Liver (tissue), 9 donors: ENCODE results near the gene TERT. TPM values are rescaled to one million over a fixed set of nuclear protein-coding genes. Genes with fewer than 3 reads are reported as not detected.

Experiments
- DNase-seq: peaks from one replicate; pipeline ENCODE4 v3.0.0-alpha.2; 2017; ENCODE audit warnings: low spot score
- H3K27ac ChIP-seq, 2 donors: one replicate each; pipeline ENCODE4 v1.7.0; 2013; ENCODE audit warnings: inconsistent platforms in 2 of 2, low read length in 2 of 2, control low read depth in 1 of 2, low read depth in 1 of 2, mild to moderate bottlenecking in 1 of 2
- H3K27me3 ChIP-seq, 4 donors: one replicate each; pipeline versions ENCODE4 v1.6.1 to v1.7.0; 2013; ENCODE audit warnings: low read length in 3 of 4, inconsistent platforms in 1 of 4, mild to moderate bottlenecking in 1 of 4, moderate library complexity in 1 of 4; ENCODE audit not compliant: control insufficient read depth in 4 of 4, insufficient read depth in 4 of 4
- H3K36me3 ChIP-seq, 4 donors: one replicate each; pipeline versions ENCODE4 v1.6.1 to v1.7.0; 2013; ENCODE audit warnings: low read length in 3 of 4, mild to moderate bottlenecking in 3 of 4, low read depth in 1 of 4, moderate library complexity in 1 of 4; ENCODE audit not compliant: control insufficient read depth in 4 of 4, insufficient read depth in 3 of 4
- H3K4me1 ChIP-seq, 4 donors: one replicate each; pipeline versions ENCODE4 v1.6.1 to v1.7.0; 2013; ENCODE audit warnings: low read length in 3 of 4, mild to moderate bottlenecking in 3 of 4, moderate library complexity in 1 of 4; ENCODE audit not compliant: control insufficient read depth in 4 of 4, insufficient read depth in 4 of 4
- H3K4me3 ChIP-seq, 3 donors: one replicate each; pipeline versions ENCODE4 v1.6.1 to v1.7.0; 2013; ENCODE audit warnings: low read length in 3 of 3, control low read depth in 1 of 3, low read depth in 1 of 3, mild to moderate bottlenecking in 1 of 3
- H3K9ac ChIP-seq, 2 donors: one replicate each; pipeline ENCODE4 v1.7.0; 2013; ENCODE audit warnings: low read length in 2 of 2, mild to moderate bottlenecking in 2 of 2, moderate library complexity in 2 of 2, control low read depth in 1 of 2, low read depth in 1 of 2
- H3K9me3 ChIP-seq, 4 donors: one replicate each; pipeline versions ENCODE4 v1.6.1 to v1.7.0; 2013; ENCODE audit warnings: low read length in 3 of 4; ENCODE audit not compliant: control insufficient read depth in 4 of 4
- EGR1 ChIP-seq, 2 donors: IDR thresholded peaks; 2 replicates each; pipeline ENCODE4 v1.6.1; 2016 to 2018; ENCODE audit warnings: antibody characterized with exemption in 2 of 2, low read depth in 2 of 2
- FOXA1 ChIP-seq: IDR thresholded peaks from 2 replicates; pipeline ENCODE4 v1.6.1; 2016; ENCODE audit warnings: antibody characterized with exemption
- FOXA2 ChIP-seq: IDR thresholded peaks from 2 replicates; pipeline ENCODE4 v1.6.1; 2016; ENCODE audit warnings: antibody characterized with exemption
- GABPA ChIP-seq, 2 donors: IDR thresholded peaks in 1 of 2; conservative IDR thresholded peaks in 1 of 2; 2 replicates each; pipeline ENCODE4 v1.6.1; 2016; ENCODE audit warnings: antibody characterized with exemption in 2 of 2, mild to moderate bottlenecking in 1 of 2, moderate library complexity in 1 of 2
- HNF4A ChIP-seq, 2 donors: conservative IDR thresholded peaks; 2 replicates each; pipeline ENCODE4 v1.6.1; 2016; ENCODE audit warnings: antibody characterized with exemption in 2 of 2, mild to moderate bottlenecking in 2 of 2
- HNF4G ChIP-seq: IDR thresholded peaks from 2 replicates; pipeline ENCODE4 v1.6.1; 2016; ENCODE audit warnings: antibody characterized with exemption
- JUND ChIP-seq, 2 donors: IDR thresholded peaks; 2 replicates each; pipeline ENCODE4 v1.6.1; 2016; ENCODE audit warnings: antibody characterized with exemption in 2 of 2
- NR2F2 ChIP-seq: IDR thresholded peaks from 2 replicates; pipeline ENCODE4 v1.6.1; 2016; ENCODE audit warnings: antibody characterized with exemption
- RAD21 ChIP-seq, 2 donors: IDR thresholded peaks; 2 replicates each; pipeline ENCODE4 v1.6.1; 2016; ENCODE audit warnings: antibody characterized with exemption in 2 of 2, mild to moderate bottlenecking in 2 of 2
- RXRA ChIP-seq, 2 donors: IDR thresholded peaks; 2 replicates each; pipeline ENCODE4 v1.6.1; 2017 to 2018; ENCODE audit warnings: antibody characterized with exemption in 2 of 2, mild to moderate bottlenecking in 1 of 2
- SP1 ChIP-seq: IDR thresholded peaks from 2 replicates; pipeline ENCODE4 v1.6.1; 2018; ENCODE audit warnings: antibody characterized with exemption, mild to moderate bottlenecking
- TAF1 ChIP-seq: conservative IDR thresholded peaks from 2 replicates; pipeline ENCODE4 v1.6.1; 2016; ENCODE audit warnings: antibody characterized with exemption, mild to moderate bottlenecking
- YY1 ChIP-seq: IDR thresholded peaks from 2 replicates; pipeline ENCODE4 v1.6.1; 2016; ENCODE audit warnings: antibody characterized with exemption, mild to moderate bottlenecking
- WGBS: extraction: QIAGEN DNeasy Blood & Tissue Kit; methylation state at CpG from one replicate; pipeline ENCODE4 v1.1.7; 2013; 5-methylcytosine and 5-hydroxymethylcytosine counted together
- polyA plus RNA-seq, 2 donors: library from polyadenylated mRNA; stranded (reverse) in 1 of 2; unstranded in 1 of 2; fragments of 200-250 nt in 1 of 2; fragments of >200 nt in 1 of 2; fragmentation: Nextera tagmentation in 1 of 2; extraction: Ambion mirVana in 1 of 2; gene quantifications; one replicate each; pipeline versions ENCODE4 v1.2.1 to v1.2.3, GENCODE V29; 2013 to 2015
- total RNA-seq, 2 donors: library from RNA; depleted of rRNA; stranded (reverse); fragments of >200 nt; gene quantifications; one replicate each; pipeline ENCODE4 v1.2.3, GENCODE V29; 2014
- TF ChIP-seq, protein P1 (sequence below): IDR thresholded peaks from 2 replicates; pipeline ENCODE4 v1.6.1; 2016; ENCODE audit warnings: antibody characterized with exemption, mild to moderate bottlenecking
- TF ChIP-seq, protein P2 (sequence below): IDR thresholded peaks from 2 replicates; pipeline ENCODE4 v1.6.1; 2016; ENCODE audit warnings: antibody characterized with exemption
- TF ChIP-seq, protein P3 (sequence below): IDR thresholded peaks from 2 replicates; pipeline ENCODE4 v1.6.1; 2016; ENCODE audit warnings: antibody characterized with exemption
- TF ChIP-seq, protein P4 (sequence below): fragments of 150-350 bp; IDR thresholded peaks from 2 replicates; pipeline ENCODE4 v1.5.1; 2017; ENCODE audit warnings: improper control_type of control experiment, low read depth, low read length; ENCODE audit not compliant: missing input control
- TF ChIP-seq, protein P5 (sequence below): IDR thresholded peaks from 2 replicates; pipeline ENCODE4 v1.6.1; 2016; ENCODE audit warnings: antibody characterized with exemption
- donor health status: healthy.
- donor health status: healthy.
- donor health status: healthy.
- donor health status: healthy.
- donor health status: healthy.

Gene TERT
- total and polyA plus RNA-seq, 4 donors, result 0.14 TPM; not detected in 3

DNA sequence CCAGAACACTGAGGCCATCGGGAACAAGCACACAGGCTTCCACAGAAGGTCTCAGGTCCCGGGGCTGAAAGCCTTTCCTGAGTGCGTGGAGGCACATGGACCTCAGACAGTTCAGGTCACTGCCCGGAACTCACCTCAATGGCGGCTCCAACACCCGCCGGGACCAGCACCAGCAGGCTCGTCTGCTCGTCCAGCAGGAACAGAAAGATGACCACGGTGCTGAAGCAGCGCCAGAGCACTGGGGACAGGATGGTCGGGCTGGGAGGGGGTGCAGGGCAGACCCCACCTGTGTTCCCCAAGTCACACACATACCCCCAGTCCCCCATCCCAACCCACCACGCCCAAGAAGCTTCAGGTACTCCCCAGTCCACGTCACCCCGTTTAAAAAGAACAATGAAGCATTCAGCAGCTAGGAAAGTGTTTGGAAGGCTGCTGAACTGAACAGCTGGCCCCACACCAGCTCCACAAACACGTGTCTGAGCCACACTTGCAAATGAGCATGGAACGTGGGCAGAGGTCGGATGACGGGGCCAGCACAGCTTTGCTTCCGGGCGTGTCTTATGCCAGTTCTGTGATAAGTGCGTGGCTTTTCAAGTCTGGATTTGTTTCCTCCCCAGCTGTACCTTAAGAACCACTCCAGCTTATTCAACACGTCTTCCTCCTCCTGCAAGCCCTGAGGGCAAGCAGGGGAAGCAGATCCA, 35.4 kb upstream of the TERT start:
- no peak for DNase-seq
- H3K27ac ChIP-seq, result peak overlapping the region in 1 of 2 donors; percentile 37
- peaks cover 19 to 45% (median 27%) of the 10 kb centered on the region in 4 donors for H3K36me3 ChIP-seq
- no peaks in the 10 kb centered on the region for H3K9me3 ChIP-seq
- H3K27me3 ChIP-seq, result no peaks in the 10 kb centered on the region
- TF ChIP-seq, protein P1, sequence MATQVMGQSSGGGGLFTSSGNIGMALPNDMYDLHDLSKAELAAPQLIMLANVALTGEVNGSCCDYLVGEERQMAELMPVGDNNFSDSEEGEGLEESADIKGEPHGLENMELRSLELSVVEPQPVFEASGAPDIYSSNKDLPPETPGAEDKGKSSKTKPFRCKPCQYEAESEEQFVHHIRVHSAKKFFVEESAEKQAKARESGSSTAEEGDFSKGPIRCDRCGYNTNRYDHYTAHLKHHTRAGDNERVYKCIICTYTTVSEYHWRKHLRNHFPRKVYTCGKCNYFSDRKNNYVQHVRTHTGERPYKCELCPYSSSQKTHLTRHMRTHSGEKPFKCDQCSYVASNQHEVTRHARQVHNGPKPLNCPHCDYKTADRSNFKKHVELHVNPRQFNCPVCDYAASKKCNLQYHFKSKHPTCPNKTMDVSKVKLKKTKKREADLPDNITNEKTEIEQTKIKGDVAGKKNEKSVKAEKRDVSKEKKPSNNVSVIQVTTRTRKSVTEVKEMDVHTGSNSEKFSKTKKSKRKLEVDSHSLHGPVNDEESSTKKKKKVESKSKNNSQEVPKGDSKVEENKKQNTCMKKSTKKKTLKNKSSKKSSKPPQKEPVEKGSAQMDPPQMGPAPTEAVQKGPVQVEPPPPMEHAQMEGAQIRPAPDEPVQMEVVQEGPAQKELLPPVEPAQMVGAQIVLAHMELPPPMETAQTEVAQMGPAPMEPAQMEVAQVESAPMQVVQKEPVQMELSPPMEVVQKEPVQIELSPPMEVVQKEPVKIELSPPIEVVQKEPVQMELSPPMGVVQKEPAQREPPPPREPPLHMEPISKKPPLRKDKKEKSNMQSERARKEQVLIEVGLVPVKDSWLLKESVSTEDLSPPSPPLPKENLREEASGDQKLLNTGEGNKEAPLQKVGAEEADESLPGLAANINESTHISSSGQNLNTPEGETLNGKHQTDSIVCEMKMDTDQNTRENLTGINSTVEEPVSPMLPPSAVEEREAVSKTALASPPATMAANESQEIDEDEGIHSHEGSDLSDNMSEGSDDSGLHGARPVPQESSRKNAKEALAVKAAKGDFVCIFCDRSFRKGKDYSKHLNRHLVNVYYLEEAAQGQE, result no peak
- TF ChIP-seq, protein P2, sequence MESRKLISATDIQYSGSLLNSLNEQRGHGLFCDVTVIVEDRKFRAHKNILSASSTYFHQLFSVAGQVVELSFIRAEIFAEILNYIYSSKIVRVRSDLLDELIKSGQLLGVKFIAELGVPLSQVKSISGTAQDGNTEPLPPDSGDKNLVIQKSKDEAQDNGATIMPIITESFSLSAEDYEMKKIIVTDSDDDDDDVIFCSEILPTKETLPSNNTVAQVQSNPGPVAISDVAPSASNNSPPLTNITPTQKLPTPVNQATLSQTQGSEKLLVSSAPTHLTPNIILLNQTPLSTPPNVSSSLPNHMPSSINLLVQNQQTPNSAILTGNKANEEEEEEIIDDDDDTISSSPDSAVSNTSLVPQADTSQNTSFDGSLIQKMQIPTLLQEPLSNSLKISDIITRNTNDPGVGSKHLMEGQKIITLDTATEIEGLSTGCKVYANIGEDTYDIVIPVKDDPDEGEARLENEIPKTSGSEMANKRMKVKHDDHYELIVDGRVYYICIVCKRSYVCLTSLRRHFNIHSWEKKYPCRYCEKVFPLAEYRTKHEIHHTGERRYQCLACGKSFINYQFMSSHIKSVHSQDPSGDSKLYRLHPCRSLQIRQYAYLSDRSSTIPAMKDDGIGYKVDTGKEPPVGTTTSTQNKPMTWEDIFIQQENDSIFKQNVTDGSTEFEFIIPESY, result no peak
- TF ChIP-seq JUND (IDR thresholded peaks at IDR 0.05) (no peak), HNF4A (conservative IDR thresholded peaks at IDR 0.05) (peak in 1 of 2 donors; percentile 58), NR2F2 (no peak), FOXA2 (no peak), FOXA1 (no peak), RXRA (IDR thresholded peaks at IDR 0.05) (peak in 1 of 2 donors; percentile 82), HNF4G (no peak), EGR1 (IDR thresholded peaks at IDR 0.05; ENCODE audit: low read depth in 2 of 2) (no peak), TAF1 (no peak), YY1 (no peak), SP1 (no peak), RAD21 (IDR thresholded peaks at IDR 0.05) (no peak), GABPA (IDR thresholded peaks at IDR 0.05 in 1 of 2, conservative IDR thresholded peaks at IDR 0.05 in 1 of 2) (peak in 1 of 2 donors; percentile 38)
- TF ChIP-seq, protein P3, sequence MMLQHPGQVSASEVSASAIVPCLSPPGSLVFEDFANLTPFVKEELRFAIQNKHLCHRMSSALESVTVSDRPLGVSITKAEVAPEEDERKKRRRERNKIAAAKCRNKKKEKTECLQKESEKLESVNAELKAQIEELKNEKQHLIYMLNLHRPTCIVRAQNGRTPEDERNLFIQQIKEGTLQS, result no peak
- TF ChIP-seq, protein P4, sequence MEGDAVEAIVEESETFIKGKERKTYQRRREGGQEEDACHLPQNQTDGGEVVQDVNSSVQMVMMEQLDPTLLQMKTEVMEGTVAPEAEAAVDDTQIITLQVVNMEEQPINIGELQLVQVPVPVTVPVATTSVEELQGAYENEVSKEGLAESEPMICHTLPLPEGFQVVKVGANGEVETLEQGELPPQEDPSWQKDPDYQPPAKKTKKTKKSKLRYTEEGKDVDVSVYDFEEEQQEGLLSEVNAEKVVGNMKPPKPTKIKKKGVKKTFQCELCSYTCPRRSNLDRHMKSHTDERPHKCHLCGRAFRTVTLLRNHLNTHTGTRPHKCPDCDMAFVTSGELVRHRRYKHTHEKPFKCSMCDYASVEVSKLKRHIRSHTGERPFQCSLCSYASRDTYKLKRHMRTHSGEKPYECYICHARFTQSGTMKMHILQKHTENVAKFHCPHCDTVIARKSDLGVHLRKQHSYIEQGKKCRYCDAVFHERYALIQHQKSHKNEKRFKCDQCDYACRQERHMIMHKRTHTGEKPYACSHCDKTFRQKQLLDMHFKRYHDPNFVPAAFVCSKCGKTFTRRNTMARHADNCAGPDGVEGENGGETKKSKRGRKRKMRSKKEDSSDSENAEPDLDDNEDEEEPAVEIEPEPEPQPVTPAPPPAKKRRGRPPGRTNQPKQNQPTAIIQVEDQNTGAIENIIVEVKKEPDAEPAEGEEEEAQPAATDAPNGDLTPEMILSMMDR, result no peak
- TF ChIP-seq, protein P5, sequence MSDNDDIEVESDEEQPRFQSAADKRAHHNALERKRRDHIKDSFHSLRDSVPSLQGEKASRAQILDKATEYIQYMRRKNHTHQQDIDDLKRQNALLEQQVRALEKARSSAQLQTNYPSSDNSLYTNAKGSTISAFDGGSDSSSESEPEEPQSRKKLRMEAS, result no peak
- no peak overlapping the region for H3K4me3 ChIP-seq
- 73% methylated on average over 23 of the region's 23 CpGs for WGBS
- peaks cover 5 to 28% (median 18%) of the 10 kb centered on the region in 4 donors for H3K4me1 ChIP-seq
- no peak overlapping the region for H3K9ac ChIP-seq
